Measurements from ENCODE around the gene SLC2A4RG. TPM values are rescaled to one million over a fixed set of nuclear protein-coding genes. Genes with fewer than 3 reads are reported as not detected.
A peak's percentile ranks its signal among the peaks of the same experiment; 100 is the strongest.

SLC2A4RG gene
- total RNA-seq, 1 donor from 2014 or later: 12.0 TPM

- Mint-ChIP-seq H3K4me1 (no peaks in the 10 kb centered on the region), H3K9me3 (no peaks in the 10 kb centered on the region), H3K27ac (no peak within 1 kb of the TSS), H3K36me3 (no peaks in the 10 kb centered on the region), H3K27me3 (ENCODE audit: insufficient read depth, low read depth) (peaks cover 2% of the 10 kb centered on the region), H3K4me3 (peak within 1 kb of the TSS; percentile 43)
- Histone ChIP-seq H3K4me1 (peaks cover 26% of the 10 kb centered on the region), H2AFZ (replicated peaks) (no peak within 1 kb of the TSS), H3K4me2 (peak within 1 kb of the TSS; percentile 77), H4K20me1 (ENCODE audit: low read depth) (peaks cover 43% of the 10 kb centered on the region), H3K4me3 (peak within 1 kb of the TSS; percentile 55), H3K9ac (no peak within 1 kb of the TSS), H3K27ac (no peak within 1 kb of the TSS), H3F3A (ENCODE audit: low read depth) (peaks cover 42% of the 10 kb centered on the region), H3K27me3 (peaks cover 24% of the 10 kb centered on the region), H3K9me3 (ENCODE audit: low read depth) (no peaks in the 10 kb centered on the region), H3K36me3 (no peaks in the 10 kb centered on the region), H3K79me2 (ENCODE audit: low read depth) (peaks cover under 1% of the 10 kb centered on the region)
- DNase-seq (ENCODE audit: low spot score): no peak
- TF ChIP-seq EZH2 (IDR thresholded peaks at IDR 0.05): no peak
- no peak for TF ChIP-seq EZH2phosphoT487 (IDR thresholded peaks at IDR 0.05)
- TF ChIP-seq, protein P1, sequence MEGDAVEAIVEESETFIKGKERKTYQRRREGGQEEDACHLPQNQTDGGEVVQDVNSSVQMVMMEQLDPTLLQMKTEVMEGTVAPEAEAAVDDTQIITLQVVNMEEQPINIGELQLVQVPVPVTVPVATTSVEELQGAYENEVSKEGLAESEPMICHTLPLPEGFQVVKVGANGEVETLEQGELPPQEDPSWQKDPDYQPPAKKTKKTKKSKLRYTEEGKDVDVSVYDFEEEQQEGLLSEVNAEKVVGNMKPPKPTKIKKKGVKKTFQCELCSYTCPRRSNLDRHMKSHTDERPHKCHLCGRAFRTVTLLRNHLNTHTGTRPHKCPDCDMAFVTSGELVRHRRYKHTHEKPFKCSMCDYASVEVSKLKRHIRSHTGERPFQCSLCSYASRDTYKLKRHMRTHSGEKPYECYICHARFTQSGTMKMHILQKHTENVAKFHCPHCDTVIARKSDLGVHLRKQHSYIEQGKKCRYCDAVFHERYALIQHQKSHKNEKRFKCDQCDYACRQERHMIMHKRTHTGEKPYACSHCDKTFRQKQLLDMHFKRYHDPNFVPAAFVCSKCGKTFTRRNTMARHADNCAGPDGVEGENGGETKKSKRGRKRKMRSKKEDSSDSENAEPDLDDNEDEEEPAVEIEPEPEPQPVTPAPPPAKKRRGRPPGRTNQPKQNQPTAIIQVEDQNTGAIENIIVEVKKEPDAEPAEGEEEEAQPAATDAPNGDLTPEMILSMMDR (IDR thresholded peaks at IDR 0.05): no peak
Observed at GRCh38 chr20:63735859-63736718, 3.5 kb upstream of the SLC2A4RG start, which contains the start of gene LIME1. TSS of gene LIME1 (plus strand) at chr20:63736664. CDS start at chr20:63737550, 886 bp downstream.

DNA sequence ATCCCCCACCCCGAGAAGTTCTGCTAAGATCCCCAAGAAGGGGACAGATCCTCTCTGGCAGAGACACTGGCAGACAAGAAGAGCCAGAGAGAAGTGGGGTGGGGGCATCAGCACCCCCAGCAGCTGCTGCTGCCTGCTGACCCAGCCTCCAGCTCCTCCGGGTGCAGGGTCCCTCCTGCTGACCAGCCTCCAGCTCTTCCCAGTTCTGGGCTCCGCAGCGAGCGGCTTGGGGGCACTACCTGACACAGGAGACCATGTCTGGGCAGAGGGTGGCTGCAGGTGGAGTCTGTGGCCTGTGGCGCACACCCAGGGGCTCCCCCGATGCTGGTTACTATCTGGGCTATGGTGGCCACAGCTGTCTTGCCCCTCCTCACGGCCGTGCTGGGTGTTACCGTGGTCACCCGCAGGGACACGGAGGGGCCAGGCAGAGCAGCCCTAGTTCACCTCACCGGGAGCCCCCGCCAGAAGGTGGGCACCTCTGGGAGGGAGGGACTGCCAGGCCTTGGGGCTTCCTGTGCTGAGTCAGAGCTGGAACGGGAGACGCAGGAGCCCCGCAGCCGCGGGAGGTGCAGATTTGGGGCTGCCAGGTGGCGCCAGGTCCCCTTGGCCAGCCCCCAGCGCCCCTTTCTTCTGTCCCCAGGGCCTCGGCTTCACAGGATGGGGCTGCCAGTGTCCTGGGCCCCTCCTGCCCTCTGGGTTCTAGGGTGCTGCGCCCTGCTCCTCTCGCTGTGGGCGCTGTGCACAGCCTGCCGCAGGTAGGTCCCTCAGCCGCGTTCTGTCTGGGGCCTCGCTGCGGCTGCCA lies 2.5 kb upstream of the SLC2A4RG start:
- H2AFZ ChIP-seq (replicated peaks): no peak overlapping the region
- Mint-ChIP-seq H3K27ac (no peak overlapping the region), H3K4me3 (no peak overlapping the region), H3K9me3 (no peaks in the 10 kb centered on the region), H3K36me3 (no peaks in the 10 kb centered on the region), H3K27me3 (ENCODE audit: insufficient read depth, low read depth) (peaks cover 2% of the 10 kb centered on the region), H3K4me1 (no peaks in the 10 kb centered on the region)
- no peak for TF ChIP-seq EZH2 (IDR thresholded peaks at IDR 0.05)
- TF ChIP-seq EZH2phosphoT487 (IDR thresholded peaks at IDR 0.05): no peak
- TF ChIP-seq, protein P1 (IDR thresholded peaks at IDR 0.05): no peak
- H3K27ac ChIP-seq: no peak overlapping the region
- H3K36me3 ChIP-seq: no peaks in the 10 kb centered on the region
- peak overlapping the region; percentile 55 for H3K4me3 ChIP-seq
- H3K27me3 ChIP-seq: peaks cover 24% of the 10 kb centered on the region
- H3F3A ChIP-seq (ENCODE audit: low read depth): peaks cover 38% of the 10 kb centered on the region
- peaks cover 33% of the 10 kb centered on the region for H3K4me1 ChIP-seq
- no peak overlapping the region for H3K9ac ChIP-seq
- no peak for DNase-seq (ENCODE audit: low spot score)
- peaks cover 8% of the 10 kb centered on the region for H3K79me2 ChIP-seq (ENCODE audit: low read depth)
- no peaks in the 10 kb centered on the region for H3K9me3 ChIP-seq (ENCODE audit: low read depth)
- H3K4me2 ChIP-seq: peak overlapping the region; percentile 77
- H4K20me1 ChIP-seq (ENCODE audit: low read depth): peaks cover 52% of the 10 kb centered on the region

GRCh38 chr20:63737695-63737944 lies 2.0 kb upstream of the SLC2A4RG start:
- H3K27me3 Mint-ChIP-seq (ENCODE audit: insufficient read depth, low read depth): peaks cover 2% of the 10 kb centered on the region
- peak overlapping the region; percentile 77 for H3K4me2 ChIP-seq
- H3K27ac ChIP-seq: no peak overlapping the region
- H3K4me1 Mint-ChIP-seq: no peaks in the 10 kb centered on the region
- no peak overlapping the region for H3K9ac ChIP-seq
- H3K4me1 ChIP-seq: peaks cover 33% of the 10 kb centered on the region
- H3K79me2 ChIP-seq (ENCODE audit: low read depth): peaks cover 8% of the 10 kb centered on the region
- H3K36me3 Mint-ChIP-seq: no peaks in the 10 kb centered on the region
- no peak overlapping the region for H3K4me3 Mint-ChIP-seq
- no peaks in the 10 kb centered on the region for H3K36me3 ChIP-seq
- DNase-seq (ENCODE audit: low spot score): peak; percentile 55
- no peaks in the 10 kb centered on the region for H3K9me3 ChIP-seq (ENCODE audit: low read depth)
- no peaks in the 10 kb centered on the region for H3K9me3 Mint-ChIP-seq
- peaks cover 52% of the 10 kb centered on the region for H4K20me1 ChIP-seq (ENCODE audit: low read depth)
- H3K27ac Mint-ChIP-seq: no peak overlapping the region
- H3K4me3 ChIP-seq: peak overlapping the region; percentile 55
- peaks cover 34% of the 10 kb centered on the region for H3F3A ChIP-seq (ENCODE audit: low read depth)
- no peak overlapping the region for H2AFZ ChIP-seq (replicated peaks)
- TF ChIP-seq EZH2phosphoT487 (IDR thresholded peaks at IDR 0.05) (no peak), EZH2 (IDR thresholded peaks at IDR 0.05) (no peak)
- TF ChIP-seq, protein P1 (IDR thresholded peaks at IDR 0.05): no peak
- H3K27me3 ChIP-seq: peaks cover 24% of the 10 kb centered on the region
